Erythroblast (primary cell): ENCODE data around the gene ASIC4.

Experiments
- GATA1 ChIP-seq: IDR thresholded peaks from 2 replicates; pipeline ENCODE4 v1.6.1; 2011; ENCODE audit warnings: low read depth, mild to moderate bottlenecking, control low read depth, low read length, moderate library complexity
- POLR2A ChIP-seq: IDR thresholded peaks from 2 replicates; pipeline ENCODE4 v1.6.1; 2011; ENCODE audit warnings: mild to moderate bottlenecking, low read length

GRCh38 chr2:219490186-219490585, 24.1 kb upstream of the ASIC4 start:
- no peak for TF ChIP-seq POLR2A
- no peak for TF ChIP-seq GATA1
